OCI-LY1 (cell line): ENCODE results near the gene MYO19.
A peak's percentile ranks its signal among the peaks of the same experiment; 100 is the strongest.

Experiments used
- H2AFZ ChIP-seq: fragments of 200-600 bp; sonication (generic), shearing (Covaris generic); 2 replicates; pipeline ENCODE4 v1.6.0; 2014; ENCODE audit warnings: antibody characterized with exemption, mild to moderate bottlenecking, low read length
- H3F3A ChIP-seq: fragments of 200-600 bp; sonication (generic), shearing (Covaris generic); 2 replicates; pipeline ENCODE4 v1.6.0; 2014; ENCODE audit warnings: mild to moderate bottlenecking, antibody characterized with exemption, low read length, moderate library complexity; ENCODE audit not compliant: insufficient read depth
- H3K27ac ChIP-seq: fragments of 200-600 bp; sonication (generic); 2 replicates; pipeline ENCODE4 v1.5.1; 2014; ENCODE audit warnings: low read length, mixed run types, mild to moderate bottlenecking, low read depth; ENCODE audit not compliant: poor library complexity, severe bottlenecking
- H3K27me3 ChIP-seq: fragments of 200-600 bp; sonication (generic); 2 replicates; pipeline ENCODE4 v1.6.0; 2014; ENCODE audit warnings: antibody characterized with exemption, mild to moderate bottlenecking, low read length, moderate library complexity; ENCODE audit not compliant: insufficient read depth
- H3K36me3 ChIP-seq: fragments of 200-600 bp; sonication (generic); 2 replicates; pipeline ENCODE4 v1.6.1; 2014; ENCODE audit warnings: mild to moderate bottlenecking, antibody characterized with exemption, low read length, moderate library complexity, mixed read lengths; ENCODE audit not compliant: insufficient read depth
- H3K4me1 ChIP-seq: fragments of 200-600 bp; sonication (generic); 2 replicates; pipeline ENCODE4 v1.5.1; 2014; ENCODE audit warnings: mild to moderate bottlenecking, low read length, moderate library complexity; ENCODE audit not compliant: insufficient read depth, severe bottlenecking
- H3K4me2 ChIP-seq: fragments of 200-600 bp; sonication (generic), shearing (Covaris generic); 2 replicates; pipeline ENCODE4 v1.6.1; 2014; ENCODE audit warnings: low read length
- H3K4me3 ChIP-seq: fragments of 200-600 bp; sonication (generic); 2 replicates; pipeline ENCODE4 v1.5.1; 2014; ENCODE audit warnings: low read length, low read depth, mild to moderate bottlenecking, mixed read lengths; ENCODE audit not compliant: poor library complexity, severe bottlenecking
- H3K79me2 ChIP-seq: fragments of 200-600 bp; shearing (Covaris generic); 2 replicates; pipeline ENCODE4 v1.6.1; 2016; ENCODE audit warnings: mixed run types, low read length, mixed read lengths; ENCODE audit not compliant: insufficient read depth
- H3K9ac ChIP-seq: fragments of 200-600 bp; sonication (generic), shearing (Covaris generic); 2 replicates; pipeline ENCODE4 v1.6.1; 2014; ENCODE audit warnings: mild to moderate bottlenecking, low read length, mixed read lengths
- H3K9me2 ChIP-seq: fragments of 200-600 bp; sonication (generic), shearing (Covaris generic); 2 replicates; pipeline ENCODE4 v1.6.1; 2014; ENCODE audit warnings: low read depth, mild to moderate bottlenecking, low read length, mixed read lengths
- H3K9me3 ChIP-seq: fragments of 200-600 bp; shearing (Covaris generic); 2 replicates; pipeline ENCODE4 v1.6.1; 2014; ENCODE audit warnings: low read length, mixed read lengths
- H4K20me1 ChIP-seq: fragments of 200-600 bp; sonication (generic), shearing (Covaris generic); 2 replicates; pipeline ENCODE4 v1.6.0; 2016; ENCODE audit warnings: mild to moderate bottlenecking, low read length; ENCODE audit not compliant: insufficient read depth
- CTCF ChIP-seq: fragments of 200-600 bp; sonication (generic), shearing (Covaris generic); IDR thresholded peaks from 2 replicates; pipeline ENCODE4 v1.5.1; 2017; ENCODE audit warnings: mild to moderate bottlenecking, antibody characterized with exemption, low read length, moderate library complexity, mixed read lengths
- EZH2 ChIP-seq: fragments of 200-600 bp; sonication (generic), shearing (Covaris generic); IDR thresholded peaks from 2 replicates; pipeline ENCODE4 v1.8.0; 2017; ENCODE audit warnings: borderline replicate concordance, mixed run types, mild to moderate bottlenecking, antibody characterized with exemption, low read length, moderate library complexity, mixed read lengths

The MYO19 gene

GRCh38 chr17:36566081-36566480 is 31.4 kb upstream of the MYO19 start:
- no peak overlapping the region for H3K4me2 ChIP-seq
- no peaks in the 10 kb centered on the region for H4K20me1 ChIP-seq
- TF ChIP-seq CTCF (no peak), EZH2 (no peak)
- H3K9ac ChIP-seq = no peak overlapping the region
- H3K9me2 ChIP-seq = no peaks in the 10 kb centered on the region
- H3K27ac ChIP-seq = no peak overlapping the region
- H3F3A ChIP-seq = no peaks in the 10 kb centered on the region
- no peaks in the 10 kb centered on the region for H3K9me3 ChIP-seq
- no peaks in the 10 kb centered on the region for H3K27me3 ChIP-seq
- H2AFZ ChIP-seq = no peak overlapping the region
- H3K4me1 ChIP-seq = no peaks in the 10 kb centered on the region
- peaks cover 7% of the 10 kb centered on the region; the same call in 1 of the 2 replicates for H3K79me2 ChIP-seq
- no peak overlapping the region for H3K4me3 ChIP-seq
- peaks cover 86% of the 10 kb centered on the region for H3K36me3 ChIP-seq

GRCh38 chr17:36553459-36553858 is 18.8 kb upstream of the MYO19 start:
- H4K20me1 ChIP-seq = no peaks in the 10 kb centered on the region
- H3K27ac ChIP-seq = no peak overlapping the region
- H3F3A ChIP-seq = no peaks in the 10 kb centered on the region
- H3K9ac ChIP-seq = no peak overlapping the region
- peaks cover 72% of the 10 kb centered on the region for H3K79me2 ChIP-seq
- no peaks in the 10 kb centered on the region for H3K27me3 ChIP-seq
- H3K4me3 ChIP-seq = no peak overlapping the region
- H3K9me2 ChIP-seq = no peaks in the 10 kb centered on the region
- no peak overlapping the region for H2AFZ ChIP-seq
- H3K9me3 ChIP-seq = no peaks in the 10 kb centered on the region
- peaks cover 62% of the 10 kb centered on the region for H3K36me3 ChIP-seq
- no peak overlapping the region for H3K4me2 ChIP-seq
- TF ChIP-seq CTCF (no peak), EZH2 (no peak)
- peaks cover 51% of the 10 kb centered on the region for H3K4me1 ChIP-seq

GRCh38 chr17:36550491-36551417 is 16.1 kb upstream of the MYO19 start:
- Histone ChIP-seq H3K27me3 (no peaks in the 10 kb centered on the region), H3K9ac (peak overlapping the region; percentile 16), H3F3A (peaks cover 5% of the 10 kb centered on the region; the same call in 1 of the 2 replicates), H3K4me2 (peak overlapping the region; percentile 34; the same call in 1 of the 2 replicates), H3K4me1 (peaks cover 69% of the 10 kb centered on the region), H3K4me3 (peak overlapping the region; percentile 15), H3K9me2 (no peaks in the 10 kb centered on the region), H2AFZ (no peak overlapping the region), H3K79me2 (peaks cover 95% of the 10 kb centered on the region), H3K27ac (peak overlapping the region; percentile 68), H3K36me3 (peaks cover 51% of the 10 kb centered on the region), H4K20me1 (peaks cover 3% of the 10 kb centered on the region; the same call in 1 of the 2 replicates), H3K9me3 (no peaks in the 10 kb centered on the region)
- TF ChIP-seq EZH2 (no peak), CTCF (no peak)
